Fibroblast of lung (primary cell): ENCODE measurements around the gene ABLIM2. TPM values are rescaled to one million over a fixed set of nuclear protein-coding genes. Genes with fewer than 3 reads are reported as not detected.

ENCODE experiments used
- DNase-seq, 2 donors: peaks; one replicate each; pipeline versions ENCODE4 v3.0.0 to v3.0.0-alpha.2; 2010; ENCODE audit warnings: low read depth in 2 of 2
- H2AFZ ChIP-seq: 2 replicates; pipeline ENCODE4 v1.5.1; 2012; ENCODE audit warnings: low read length, control low read depth, inconsistent platforms
- H3K27ac ChIP-seq: 2 replicates; pipeline ENCODE4 v1.5.1; 2011; ENCODE audit warnings: low read length, control low read depth; ENCODE audit not compliant: insufficient read depth
- H3K27me3 ChIP-seq: 2 replicates; pipeline ENCODE4 v1.5.1; 2011; ENCODE audit warnings: mild to moderate bottlenecking, low read length; ENCODE audit not compliant: control insufficient read depth, insufficient read depth
- H3K36me3 ChIP-seq: 2 replicates; pipeline ENCODE4 v1.5.1; 2011; ENCODE audit warnings: low read length; ENCODE audit not compliant: control insufficient read depth, insufficient read depth
- H3K4me1 ChIP-seq: 2 replicates; pipeline ENCODE4 v1.5.1; 2011; ENCODE audit warnings: low read length; ENCODE audit not compliant: control insufficient read depth, insufficient read depth; ENCODE audit errors: extremely low read depth
- H3K4me2 ChIP-seq: 2 replicates; pipeline ENCODE4 v1.5.1; 2011; ENCODE audit warnings: low read length, control low read depth; ENCODE audit not compliant: insufficient read depth; ENCODE audit errors: extremely low read depth
- H3K4me3 ChIP-seq, 4 experiments: fragments of 200-600 bp in 1 of 4; sonication (generic) in 1 of 4; replicated peaks in 1 of 4; 2 replicates each; pipeline ENCODE4 v1.5.1; 2011 to 2016; ENCODE audit warnings: low read length in 4 of 4, low read depth in 3 of 4, mild to moderate bottlenecking in 3 of 4, control low read depth in 2 of 4, inconsistent platforms in 1 of 4, mixed read lengths in 1 of 4; ENCODE audit not compliant: insufficient read depth in 1 of 4; ENCODE audit errors: control extremely low read depth in 1 of 4
- H3K79me2 ChIP-seq: 2 replicates; pipeline ENCODE4 v1.5.1; 2012; ENCODE audit warnings: mild to moderate bottlenecking, low read length, inconsistent platforms; ENCODE audit not compliant: control insufficient read depth, insufficient read depth
- H3K9ac ChIP-seq: 2 replicates; pipeline ENCODE4 v1.5.1; 2011; ENCODE audit warnings: mild to moderate bottlenecking, low read length, control low read depth; ENCODE audit not compliant: insufficient read depth
- H3K9me3 ChIP-seq: 2 replicates; pipeline ENCODE4 v1.5.1; 2012; ENCODE audit warnings: low read depth, low read length; ENCODE audit not compliant: control insufficient read depth, insufficient read depth
- H4K20me1 ChIP-seq: 2 replicates; pipeline ENCODE4 v1.5.1; 2011; ENCODE audit warnings: low read length; ENCODE audit not compliant: control insufficient read depth, insufficient read depth; ENCODE audit errors: extremely low read depth
- EZH2 ChIP-seq: IDR thresholded peaks from 2 replicates; pipeline ENCODE4 v1.5.1; 2012; ENCODE audit warnings: low read length, control low read depth, mild to moderate bottlenecking; ENCODE audit errors: missing control alignments
- polyA plus RNA-seq, 2 donors: library from polyadenylated mRNA; depleted of rRNA in 1 of 2; stranded (reverse) in 1 of 2; unstranded in 1 of 2; fragments of >200 nt; gene quantifications; 2 replicates each; pipeline ENCODE4 v1.2.1, GENCODE V29; 2011 to 2012; ENCODE audit warnings: missing spikeins in 1 of 2
- total RNA-seq: library from RNA; depleted of rRNA; stranded (reverse); fragments of >200 nt; gene quantifications from 2 replicates; pipeline ENCODE4 v1.2.1, GENCODE V29; 2014
- TF ChIP-seq, protein P1 (sequence below), 2 donors: IDR thresholded peaks in 1 of 2; conservative IDR thresholded peaks in 1 of 2; 1 replicate in 1 of 2; 2 replicates in 1 of 2; pipeline ENCODE4 v1.5.1; 2011 to 2012; ENCODE audit warnings: low read length in 2 of 2, control low read depth in 1 of 2, inconsistent platforms in 1 of 2, low read depth in 1 of 2, mild to moderate bottlenecking in 1 of 2

Gene ABLIM2
- total and polyA plus RNA-seq, 2 donors (not counting 1 experiment from before 2014, with no cell fraction given), result 0.66 to 2.6 TPM

DNA sequence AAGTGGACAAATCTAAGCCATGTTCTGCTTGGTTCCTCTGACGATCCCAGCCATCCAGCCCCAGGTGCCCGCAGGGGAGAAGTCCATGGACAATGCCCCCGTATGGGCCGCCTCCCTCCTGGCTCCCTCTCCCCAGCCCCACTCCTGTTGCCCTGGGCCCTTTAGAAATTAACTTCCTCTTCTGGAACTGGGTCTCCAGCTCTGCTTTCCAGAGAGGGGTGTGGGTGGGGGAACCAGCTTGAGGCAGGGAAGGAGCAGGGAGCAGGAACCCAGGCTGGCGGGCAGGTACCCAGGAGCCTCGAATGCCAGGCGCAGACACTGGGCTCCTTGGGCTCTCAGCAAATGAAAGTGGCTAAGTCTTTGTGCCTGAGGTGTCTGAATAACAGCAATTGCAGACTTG is 12.7 kb upstream of the ABLIM2 start:
- Histone ChIP-seq H4K20me1 (no peaks in the 10 kb centered on the region), H3K27me3 (peaks cover 3% of the 10 kb centered on the region), H3K4me2 (no peak overlapping the region), H3K4me3 (no peak overlapping the region), H2AFZ (no peak overlapping the region), H3K9ac (no peak overlapping the region), H3K79me2 (no peaks in the 10 kb centered on the region), H3K36me3 (no peaks in the 10 kb centered on the region), H3K27ac (no peak overlapping the region), H3K9me3 (no peaks in the 10 kb centered on the region), H3K4me1 (no peaks in the 10 kb centered on the region)
- DNase-seq, result no peak
- TF ChIP-seq EZH2, result no peak
- TF ChIP-seq, protein P1, sequence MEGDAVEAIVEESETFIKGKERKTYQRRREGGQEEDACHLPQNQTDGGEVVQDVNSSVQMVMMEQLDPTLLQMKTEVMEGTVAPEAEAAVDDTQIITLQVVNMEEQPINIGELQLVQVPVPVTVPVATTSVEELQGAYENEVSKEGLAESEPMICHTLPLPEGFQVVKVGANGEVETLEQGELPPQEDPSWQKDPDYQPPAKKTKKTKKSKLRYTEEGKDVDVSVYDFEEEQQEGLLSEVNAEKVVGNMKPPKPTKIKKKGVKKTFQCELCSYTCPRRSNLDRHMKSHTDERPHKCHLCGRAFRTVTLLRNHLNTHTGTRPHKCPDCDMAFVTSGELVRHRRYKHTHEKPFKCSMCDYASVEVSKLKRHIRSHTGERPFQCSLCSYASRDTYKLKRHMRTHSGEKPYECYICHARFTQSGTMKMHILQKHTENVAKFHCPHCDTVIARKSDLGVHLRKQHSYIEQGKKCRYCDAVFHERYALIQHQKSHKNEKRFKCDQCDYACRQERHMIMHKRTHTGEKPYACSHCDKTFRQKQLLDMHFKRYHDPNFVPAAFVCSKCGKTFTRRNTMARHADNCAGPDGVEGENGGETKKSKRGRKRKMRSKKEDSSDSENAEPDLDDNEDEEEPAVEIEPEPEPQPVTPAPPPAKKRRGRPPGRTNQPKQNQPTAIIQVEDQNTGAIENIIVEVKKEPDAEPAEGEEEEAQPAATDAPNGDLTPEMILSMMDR (conservative IDR thresholded peaks at IDR 0.05 in 1 of 2, IDR thresholded peaks at IDR 0.05 in 1 of 2; ENCODE audit: low read depth in 1 of 2, low read length in 2 of 2), result no peak

DNA sequence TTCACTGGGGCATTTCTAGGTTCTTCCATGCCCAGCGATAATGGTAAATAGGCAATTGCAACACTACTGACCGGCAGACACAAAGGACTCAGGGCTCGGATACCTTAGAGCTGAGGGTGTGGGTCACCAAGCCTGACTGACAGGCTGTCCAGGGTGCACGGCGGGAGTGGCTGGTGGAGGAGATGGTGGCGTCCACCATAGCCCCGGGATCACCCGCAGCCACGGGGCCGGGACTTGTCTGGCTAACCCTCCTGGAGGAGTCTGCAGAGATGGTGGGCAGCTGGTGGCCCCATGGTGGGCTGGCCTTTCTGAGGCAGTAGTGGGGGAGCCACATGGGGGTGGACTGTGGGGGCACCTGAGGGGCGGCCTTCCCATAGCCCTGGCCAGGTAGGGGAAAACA is 11.7 kb upstream of the ABLIM2 start:
- Histone ChIP-seq H3K27ac (no peak overlapping the region), H3K36me3 (no peaks in the 10 kb centered on the region), H3K4me3 (no peak overlapping the region), H3K4me2 (no peak overlapping the region), H2AFZ (no peak overlapping the region), H3K9ac (no peak overlapping the region), H4K20me1 (no peaks in the 10 kb centered on the region), H3K4me1 (no peaks in the 10 kb centered on the region), H3K9me3 (no peaks in the 10 kb centered on the region), H3K27me3 (peaks cover 3% of the 10 kb centered on the region), H3K79me2 (no peaks in the 10 kb centered on the region)
- DNase-seq, result no peak
- TF ChIP-seq, protein P1 (conservative IDR thresholded peaks at IDR 0.05 in 1 of 2, IDR thresholded peaks at IDR 0.05 in 1 of 2; ENCODE audit: low read depth in 1 of 2, low read length in 2 of 2), result no peak
- TF ChIP-seq EZH2, result no peak

DNA sequence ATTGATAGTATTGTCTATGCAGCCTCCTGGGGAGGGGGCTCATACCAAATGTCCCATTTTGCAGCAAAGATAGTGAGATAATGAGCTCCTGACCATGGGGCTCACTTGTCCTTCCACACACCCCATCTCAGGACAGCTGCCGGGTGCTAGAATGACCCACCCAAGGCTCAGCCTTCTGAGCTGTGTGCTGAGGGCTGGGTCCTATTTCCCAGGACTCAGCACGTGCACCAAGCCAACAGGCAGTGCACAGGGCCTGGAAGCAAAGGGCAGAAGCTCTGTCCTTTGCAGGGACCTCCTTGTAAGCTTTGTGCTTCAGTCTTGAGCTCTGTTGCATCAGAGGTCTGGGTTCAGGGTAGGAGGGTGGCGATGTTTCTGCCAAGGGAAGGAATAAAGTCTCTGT is 11.2 kb upstream of the ABLIM2 start:
- Histone ChIP-seq H4K20me1 (no peaks in the 10 kb centered on the region), H3K27me3 (peaks cover 3% of the 10 kb centered on the region), H2AFZ (no peak overlapping the region), H3K79me2 (no peaks in the 10 kb centered on the region), H3K36me3 (no peaks in the 10 kb centered on the region), H3K4me3 (no peak overlapping the region), H3K9ac (no peak overlapping the region), H3K4me1 (no peaks in the 10 kb centered on the region), H3K9me3 (no peaks in the 10 kb centered on the region), H3K4me2 (no peak overlapping the region), H3K27ac (no peak overlapping the region)
- no peak for DNase-seq
- no peak for TF ChIP-seq EZH2
- TF ChIP-seq, protein P1 (conservative IDR thresholded peaks at IDR 0.05 in 1 of 2, IDR thresholded peaks at IDR 0.05 in 1 of 2; ENCODE audit: low read depth in 1 of 2, low read length in 2 of 2), result no peak
